GM18517 (cell line): ENCODE results near the gene PNMA6F.

ENCODE experiments used
- ATAC-seq: cut with Tn5 transposase; IDR thresholded peaks from one replicate; pipeline ENCODE4 v1.9.1; 2021; ENCODE audit warnings: mild to moderate bottlenecking, moderate library complexity; ENCODE audit not compliant: unreplicated experiment

The PNMA6F gene

GRCh38 chrX:153321381-153322124 is at the start of gene PNMA6F:
TSS of gene PNMA6F (minus strand) at chrX:153321767. CDS start at chrX:153320674, 1,093 bp downstream.
- no peak for ATAC-seq

GRCh38 chrX:153371256-153371655 is 49.7 kb upstream of the PNMA6F start:
- no peak for ATAC-seq

GRCh38 chrX:153370293-153371055 is 48.9 kb upstream of the PNMA6F start:
- ATAC-seq = no peak

GRCh38 chrX:153366878-153367538 is 45.4 kb upstream of the PNMA6F start:
- ATAC-seq = no peak

GRCh38 chrX:153366119-153366518 is 44.6 kb upstream of the PNMA6F start:
- ATAC-seq = no peak

- ATAC-seq = peak; percentile 46
Measured at GRCh38 chrX:153365670-153366069, 44.1 kb upstream of the PNMA6F start.

- no peak for ATAC-seq
Measured at GRCh38 chrX:153361781-153362397, 40.3 kb upstream of the PNMA6F start.

- ATAC-seq = no peak
Measured at GRCh38 chrX:153357877-153358276, 36.3 kb upstream of the PNMA6F start.

- ATAC-seq = no peak
Measured at GRCh38 chrX:153353416-153353815, 31.8 kb upstream of the PNMA6F start.

- no peak for ATAC-seq
Measured at GRCh38 chrX:153352858-153353257, 31.3 kb upstream of the PNMA6F start.

GRCh38 chrX:153351981-153352380 is 30.4 kb upstream of the PNMA6F start:
- no peak for ATAC-seq

- ATAC-seq = no peak
Measured at GRCh38 chrX:153349952-153350351, 28.4 kb upstream of the PNMA6F start.

- ATAC-seq = no peak
Measured at GRCh38 chrX:153348421-153348820, 26.9 kb upstream of the PNMA6F start.

- no peak for ATAC-seq
Measured at GRCh38 chrX:153347530-153347929, 26.0 kb upstream of the PNMA6F start.

GRCh38 chrX:153343674-153344073 is 22.1 kb upstream of the PNMA6F start:
- ATAC-seq = no peak

GRCh38 chrX:153342762-153343558 is 21.4 kb upstream of the PNMA6F start:
- no peak for ATAC-seq

- ATAC-seq = no peak
Measured at GRCh38 chrX:153340111-153340510, 18.5 kb upstream of the PNMA6F start.

- ATAC-seq = no peak
Measured at GRCh38 chrX:153339662-153340061, 18.1 kb upstream of the PNMA6F start.

- ATAC-seq = no peak
Measured at GRCh38 chrX:153338836-153339235, 17.3 kb upstream of the PNMA6F start.

- no peak for ATAC-seq
Measured at GRCh38 chrX:153336988-153337387, 15.4 kb upstream of the PNMA6F start.
